ENCODE data around the gene RNPS1. TPM values are rescaled to one million over a fixed set of nuclear protein-coding genes. Genes with fewer than 3 reads are reported as not detected.
"Not testable (repeated sequence)": the region's sequence is repeated elsewhere in the genome, so short reads cannot be mapped to it uniquely, and the experiment has no call there.

RNPS1 gene
- polyA plus RNA-seq, 1 donor from 2014 or later, result 180 TPM

DNA sequence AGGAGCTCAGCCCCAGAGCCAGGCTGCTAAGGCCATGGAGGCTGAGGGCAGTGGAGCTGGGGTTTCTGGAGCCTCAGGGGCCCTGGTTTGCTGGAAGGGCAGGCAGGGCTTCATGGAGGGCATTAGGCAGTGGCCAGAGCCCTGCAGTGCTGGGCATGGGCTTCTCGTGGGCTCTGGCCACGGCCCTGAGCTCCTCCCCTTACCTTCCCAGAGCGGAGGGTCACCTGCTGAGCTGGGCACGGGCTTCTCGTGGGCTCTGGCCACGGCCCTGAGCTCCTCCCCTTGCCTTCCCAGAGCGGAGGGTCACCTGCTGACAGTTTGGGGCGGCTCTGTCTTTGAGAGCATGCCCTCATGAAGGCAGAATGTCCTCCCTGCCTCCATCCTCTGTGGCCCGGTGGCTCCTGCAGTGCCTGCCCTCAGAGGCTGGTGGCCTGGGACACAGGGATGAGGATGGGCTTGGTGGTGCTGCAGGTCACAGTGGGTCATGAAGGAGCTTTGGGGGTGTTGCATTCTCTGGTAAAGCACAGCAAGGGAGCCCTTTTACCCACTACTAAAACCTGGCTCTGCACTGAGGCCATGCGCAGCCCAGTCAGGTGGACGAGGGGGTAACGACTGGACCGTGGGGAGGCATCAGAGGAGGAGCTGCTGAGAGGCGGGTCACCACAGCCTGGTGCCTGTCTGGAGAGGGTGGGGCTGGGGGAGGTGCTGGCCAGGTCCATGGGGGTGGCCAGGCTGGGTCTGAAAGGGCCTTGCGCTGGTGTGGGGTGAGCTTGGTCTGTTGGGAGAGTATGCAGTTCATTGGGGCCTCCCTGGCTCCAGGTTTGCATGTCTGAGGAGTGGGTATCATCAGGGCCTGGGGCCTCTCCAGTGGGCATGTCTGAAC lies 2.9 kb upstream of the RNPS1 start:
- no peak overlapping the region for H3K4me2 ChIP-seq (ENCODE audit: low read length)
- no peak for TF ChIP-seq MXI1 (conservative IDR thresholded peaks at IDR 0.05; ENCODE audit: poor library complexity, severe bottlenecking)
- TF ChIP-seq TAF1 (IDR thresholded peaks at IDR 0.05; ENCODE audit: low read depth), result no peak
- TF ChIP-seq, protein P1, sequence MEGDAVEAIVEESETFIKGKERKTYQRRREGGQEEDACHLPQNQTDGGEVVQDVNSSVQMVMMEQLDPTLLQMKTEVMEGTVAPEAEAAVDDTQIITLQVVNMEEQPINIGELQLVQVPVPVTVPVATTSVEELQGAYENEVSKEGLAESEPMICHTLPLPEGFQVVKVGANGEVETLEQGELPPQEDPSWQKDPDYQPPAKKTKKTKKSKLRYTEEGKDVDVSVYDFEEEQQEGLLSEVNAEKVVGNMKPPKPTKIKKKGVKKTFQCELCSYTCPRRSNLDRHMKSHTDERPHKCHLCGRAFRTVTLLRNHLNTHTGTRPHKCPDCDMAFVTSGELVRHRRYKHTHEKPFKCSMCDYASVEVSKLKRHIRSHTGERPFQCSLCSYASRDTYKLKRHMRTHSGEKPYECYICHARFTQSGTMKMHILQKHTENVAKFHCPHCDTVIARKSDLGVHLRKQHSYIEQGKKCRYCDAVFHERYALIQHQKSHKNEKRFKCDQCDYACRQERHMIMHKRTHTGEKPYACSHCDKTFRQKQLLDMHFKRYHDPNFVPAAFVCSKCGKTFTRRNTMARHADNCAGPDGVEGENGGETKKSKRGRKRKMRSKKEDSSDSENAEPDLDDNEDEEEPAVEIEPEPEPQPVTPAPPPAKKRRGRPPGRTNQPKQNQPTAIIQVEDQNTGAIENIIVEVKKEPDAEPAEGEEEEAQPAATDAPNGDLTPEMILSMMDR (IDR thresholded peaks at IDR 0.05; ENCODE audit: poor library complexity, severe bottlenecking), result no peak
- no peak for TF ChIP-seq EP300 (conservative IDR thresholded peaks at IDR 0.05; ENCODE audit: poor library complexity, severe bottlenecking)
- no peak for TF ChIP-seq POLR2AphosphoS5 (IDR thresholded peaks at IDR 0.05)
- TF ChIP-seq EZH2 (IDR thresholded peaks at IDR 0.05; ENCODE audit: borderline replicate concordance, insufficient read depth, low read length, poor library complexity, severe bottlenecking), result no peak
- TF ChIP-seq SMC3 (conservative IDR thresholded peaks at IDR 0.05; ENCODE audit: poor library complexity), result no peak
- no peak for TF ChIP-seq RAD21 (conservative IDR thresholded peaks at IDR 0.05)
- TF ChIP-seq, protein P2, sequence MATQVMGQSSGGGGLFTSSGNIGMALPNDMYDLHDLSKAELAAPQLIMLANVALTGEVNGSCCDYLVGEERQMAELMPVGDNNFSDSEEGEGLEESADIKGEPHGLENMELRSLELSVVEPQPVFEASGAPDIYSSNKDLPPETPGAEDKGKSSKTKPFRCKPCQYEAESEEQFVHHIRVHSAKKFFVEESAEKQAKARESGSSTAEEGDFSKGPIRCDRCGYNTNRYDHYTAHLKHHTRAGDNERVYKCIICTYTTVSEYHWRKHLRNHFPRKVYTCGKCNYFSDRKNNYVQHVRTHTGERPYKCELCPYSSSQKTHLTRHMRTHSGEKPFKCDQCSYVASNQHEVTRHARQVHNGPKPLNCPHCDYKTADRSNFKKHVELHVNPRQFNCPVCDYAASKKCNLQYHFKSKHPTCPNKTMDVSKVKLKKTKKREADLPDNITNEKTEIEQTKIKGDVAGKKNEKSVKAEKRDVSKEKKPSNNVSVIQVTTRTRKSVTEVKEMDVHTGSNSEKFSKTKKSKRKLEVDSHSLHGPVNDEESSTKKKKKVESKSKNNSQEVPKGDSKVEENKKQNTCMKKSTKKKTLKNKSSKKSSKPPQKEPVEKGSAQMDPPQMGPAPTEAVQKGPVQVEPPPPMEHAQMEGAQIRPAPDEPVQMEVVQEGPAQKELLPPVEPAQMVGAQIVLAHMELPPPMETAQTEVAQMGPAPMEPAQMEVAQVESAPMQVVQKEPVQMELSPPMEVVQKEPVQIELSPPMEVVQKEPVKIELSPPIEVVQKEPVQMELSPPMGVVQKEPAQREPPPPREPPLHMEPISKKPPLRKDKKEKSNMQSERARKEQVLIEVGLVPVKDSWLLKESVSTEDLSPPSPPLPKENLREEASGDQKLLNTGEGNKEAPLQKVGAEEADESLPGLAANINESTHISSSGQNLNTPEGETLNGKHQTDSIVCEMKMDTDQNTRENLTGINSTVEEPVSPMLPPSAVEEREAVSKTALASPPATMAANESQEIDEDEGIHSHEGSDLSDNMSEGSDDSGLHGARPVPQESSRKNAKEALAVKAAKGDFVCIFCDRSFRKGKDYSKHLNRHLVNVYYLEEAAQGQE (IDR thresholded peaks at IDR 0.05; ENCODE audit: borderline replicate concordance), result no peak
- H3F3A ChIP-seq (ENCODE audit: insufficient read depth, low read length, poor library complexity, severe bottlenecking), result no peaks in the 10 kb centered on the region
- H3K4me3 ChIP-seq (ENCODE audit: low read length), result no peak overlapping the region
- no peak overlapping the region for H2AFZ ChIP-seq (ENCODE audit: low read depth, low read length)
- H3K36me3 ChIP-seq (ENCODE audit: insufficient read depth, low read length), result no peaks in the 10 kb centered on the region
- no peak overlapping the region for H3K27ac ChIP-seq (ENCODE audit: low read length)
- H3K27me3 ChIP-seq (ENCODE audit: insufficient read depth, low read depth, low read length), result no peaks in the 10 kb centered on the region
- no peaks in the 10 kb centered on the region for H4K20me1 ChIP-seq (ENCODE audit: insufficient read depth)
- no peaks in the 10 kb centered on the region for H3K9me3 ChIP-seq (ENCODE audit: low read length)
- H3K79me2 ChIP-seq (replicated peaks; ENCODE audit: insufficient read depth, low read length), result peaks cover 9% of the 10 kb centered on the region
- H3K9me2 ChIP-seq (ENCODE audit: insufficient read depth, low read length), result no peaks in the 10 kb centered on the region
- no peak overlapping the region for H3K9ac ChIP-seq (ENCODE audit: low read length)

DNA sequence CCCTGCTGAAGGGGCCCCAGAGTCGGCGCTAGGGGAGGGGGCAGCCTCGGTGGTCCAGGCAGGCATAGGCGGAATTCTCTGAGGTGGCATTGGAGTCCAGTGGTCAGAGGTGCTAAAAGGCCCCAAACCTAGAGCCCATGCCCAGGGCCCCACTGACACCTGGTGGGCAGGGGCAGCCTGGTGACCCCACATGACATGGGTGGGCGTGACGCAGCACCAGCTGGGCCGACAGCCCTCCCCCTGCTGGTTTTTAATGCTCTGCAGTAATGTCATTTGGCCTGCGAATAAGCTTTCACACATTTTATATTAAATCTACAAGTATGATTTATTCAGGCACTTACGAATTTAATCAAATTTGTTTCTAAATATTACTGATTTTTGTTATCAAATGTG lies 2.1 kb upstream of the RNPS1 start:
- Histone ChIP-seq H3K79me2 (replicated peaks; ENCODE audit: insufficient read depth, low read length) (peaks cover 15% of the 10 kb centered on the region), H3K27ac (ENCODE audit: low read length) (no peak overlapping the region), H2AFZ (ENCODE audit: low read depth, low read length) (no peak overlapping the region), H3K9me3 (ENCODE audit: low read length) (no peaks in the 10 kb centered on the region), H3K27me3 (ENCODE audit: insufficient read depth, low read depth, low read length) (no peaks in the 10 kb centered on the region), H3F3A (ENCODE audit: insufficient read depth, low read length, poor library complexity, severe bottlenecking) (no peaks in the 10 kb centered on the region), H4K20me1 (ENCODE audit: insufficient read depth) (no peaks in the 10 kb centered on the region), H3K9ac (ENCODE audit: low read length) (no peak overlapping the region), H3K36me3 (ENCODE audit: insufficient read depth, low read length) (no peaks in the 10 kb centered on the region), H3K9me2 (ENCODE audit: insufficient read depth, low read length) (no peaks in the 10 kb centered on the region), H3K4me3 (ENCODE audit: low read length) (peak overlapping the region; percentile 98), H3K4me2 (ENCODE audit: low read length) (no peak overlapping the region)
- TF ChIP-seq, protein P2 (IDR thresholded peaks at IDR 0.05; ENCODE audit: borderline replicate concordance), result no peak
- TF ChIP-seq TAF1 (IDR thresholded peaks at IDR 0.05; ENCODE audit: low read depth) (no peak), MXI1 (conservative IDR thresholded peaks at IDR 0.05; ENCODE audit: poor library complexity, severe bottlenecking) (no peak), EP300 (conservative IDR thresholded peaks at IDR 0.05; ENCODE audit: poor library complexity, severe bottlenecking) (no peak), RAD21 (conservative IDR thresholded peaks at IDR 0.05) (no peak), EZH2 (IDR thresholded peaks at IDR 0.05; ENCODE audit: borderline replicate concordance, insufficient read depth, low read length, poor library complexity, severe bottlenecking) (no peak), SMC3 (conservative IDR thresholded peaks at IDR 0.05; ENCODE audit: poor library complexity) (no peak)
- TF ChIP-seq, protein P1 (IDR thresholded peaks at IDR 0.05; ENCODE audit: poor library complexity, severe bottlenecking), result no peak

DNA sequence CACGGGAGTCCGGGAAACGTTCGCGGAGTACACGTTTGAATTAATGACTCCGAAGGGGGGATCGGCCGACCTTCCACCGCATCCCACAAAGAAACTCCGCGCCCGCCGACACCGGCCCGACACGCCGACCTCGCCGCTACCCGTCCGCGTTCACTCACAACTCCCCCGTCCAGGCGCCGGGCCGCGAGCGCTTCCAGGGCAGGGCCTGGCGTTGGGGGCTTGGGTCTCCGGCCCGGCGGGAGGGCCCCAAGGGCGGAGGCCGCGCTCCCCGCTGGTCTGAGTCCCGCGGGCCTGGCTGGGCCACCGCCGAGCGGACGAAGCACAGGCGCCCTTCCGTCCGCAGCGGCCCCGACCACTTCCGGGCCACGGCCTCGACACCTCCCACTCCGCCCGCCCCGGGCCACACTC lies 417 bp downstream of the RNPS1 start:
- H3K9me2 ChIP-seq (ENCODE audit: insufficient read depth, low read length); H4K20me1 ChIP-seq (ENCODE audit: insufficient read depth); H3K36me3 ChIP-seq (ENCODE audit: insufficient read depth, low read length); H3K27me3 ChIP-seq (ENCODE audit: insufficient read depth, low read depth, low read length); H3F3A ChIP-seq (ENCODE audit: insufficient read depth, low read length, poor library complexity, severe bottlenecking); H3K9me3 ChIP-seq (ENCODE audit: low read length): not testable (repeated sequence)
- H3K9ac ChIP-seq (ENCODE audit: low read length), result peak overlapping the region; percentile 85
- H3K4me3 ChIP-seq (ENCODE audit: low read length), result peak overlapping the region; percentile 98
- peak overlapping the region; percentile 60 for H2AFZ ChIP-seq (ENCODE audit: low read depth, low read length)
- peak overlapping the region; percentile 44 for H3K4me2 ChIP-seq (ENCODE audit: low read length)
- H3K27ac ChIP-seq (ENCODE audit: low read length), result peak overlapping the region; percentile 89
- peaks cover 32% of the 10 kb centered on the region for H3K79me2 ChIP-seq (replicated peaks; ENCODE audit: insufficient read depth, low read length)
